T47D (cell line): ENCODE results near the gene GREM2.

Source experiments
- DNase-seq, 2 experiments: peaks; one replicate each; pipeline versions ENCODE4 v3.0.0 to v3.0.0-alpha.2; 2011 to 2012; ENCODE audit warnings: low read depth in 1 of 2, low spot score in 1 of 2
- JUND ChIP-seq: IDR thresholded peaks from 2 replicates; pipeline ENCODE4 v1.6.1; 2012; ENCODE audit warnings: low read depth
- in situ Hi-C: cut with HindIII; loops from 2 replicates; pipeline ENCODE4 v1.10.0; 2016; ENCODE audit warnings: low sequenced_read_pairs, low pct_unique_long_range_greater_than_20kb

Gene GREM2

DNA sequence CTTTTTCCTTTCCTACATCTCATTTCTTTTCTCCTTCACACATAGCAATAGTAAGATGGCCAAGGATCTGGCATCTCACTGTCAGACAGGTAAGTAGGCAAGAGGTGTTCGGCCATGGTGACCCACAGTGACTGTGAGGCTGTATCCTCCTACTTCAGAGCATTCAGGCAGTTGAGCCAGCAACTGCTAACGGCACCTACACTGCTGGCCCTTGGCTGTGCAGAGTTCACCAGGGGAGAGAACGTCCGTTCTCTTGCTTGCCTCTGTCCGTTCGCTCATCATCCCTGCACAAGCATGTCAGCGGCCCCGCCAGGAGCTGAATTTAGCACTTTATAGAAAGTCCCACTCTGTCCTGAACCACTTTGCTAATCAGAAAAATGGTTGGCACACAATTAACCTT lies 113.6 kb downstream of the GREM2 start:
- no peak for DNase-seq
- in situ Hi-C loops = no loop called here
- TF ChIP-seq JUND = no peak

DNA sequence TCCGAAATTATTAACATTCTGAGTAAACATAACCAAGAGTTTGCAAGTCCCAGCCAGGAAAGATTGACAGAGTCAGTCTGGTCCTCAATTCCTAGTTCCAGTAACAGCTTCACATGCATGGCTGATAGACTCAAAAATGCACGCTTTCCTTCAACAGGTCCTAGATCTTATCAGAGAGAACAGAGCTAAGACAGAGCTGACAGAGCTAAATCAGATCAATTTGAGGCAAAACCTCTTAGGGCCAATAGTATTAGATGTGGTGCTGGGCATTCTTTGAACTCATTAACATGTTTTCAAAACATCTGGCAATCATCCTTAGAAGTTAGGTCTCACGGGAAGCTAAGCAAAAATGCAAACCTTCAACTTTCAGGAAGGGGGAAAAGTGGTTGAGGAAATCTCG lies 114.0 kb downstream of the GREM2 start:
- no peak for DNase-seq
- TF ChIP-seq JUND = no peak
- in situ Hi-C loops = no loop called here

DNA sequence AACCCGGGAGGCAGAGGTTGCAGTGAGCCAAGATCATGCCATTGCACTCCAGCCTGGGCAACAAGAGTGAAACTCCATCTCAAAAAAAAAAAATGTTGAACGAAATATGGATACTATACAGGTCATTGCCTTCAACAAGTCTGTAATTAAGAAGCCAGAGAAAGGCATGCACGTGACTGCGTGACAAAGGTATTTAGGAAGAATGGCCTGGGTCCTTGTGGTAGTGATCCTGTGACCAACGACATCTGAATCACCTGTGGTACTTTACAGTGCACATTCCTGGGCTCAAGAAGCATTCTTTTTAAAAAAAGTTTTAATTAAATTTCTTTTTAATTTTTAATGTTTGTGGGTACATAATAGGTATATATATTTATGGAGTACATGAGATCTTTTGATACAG lies 115.0 kb downstream of the GREM2 start:
- TF ChIP-seq JUND = no peak
- in situ Hi-C loops = no loop called here
- no peak for DNase-seq

DNA sequence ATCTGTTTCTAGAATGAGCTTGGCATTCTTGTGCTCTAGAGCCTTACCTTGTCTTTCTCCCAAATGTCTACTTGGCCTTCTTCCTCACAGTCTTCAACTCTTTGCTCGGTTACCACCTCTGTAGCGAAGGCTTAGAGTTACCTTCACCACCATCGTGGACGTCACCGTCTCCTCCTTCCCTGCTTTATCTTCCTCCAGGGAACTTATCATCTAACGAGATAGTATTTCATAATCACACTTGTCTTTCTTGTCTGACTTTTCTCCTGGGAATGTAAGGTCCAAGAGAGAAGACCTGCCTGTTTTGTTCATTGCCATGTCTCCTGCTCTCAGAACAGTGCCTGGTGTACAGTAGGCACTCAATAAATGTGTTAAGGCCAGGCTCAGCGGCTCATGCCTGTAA lies 115.6 kb downstream of the GREM2 start:
- in situ Hi-C loops = no loop called here
- DNase-seq = no peak
- TF ChIP-seq JUND = no peak

DNA sequence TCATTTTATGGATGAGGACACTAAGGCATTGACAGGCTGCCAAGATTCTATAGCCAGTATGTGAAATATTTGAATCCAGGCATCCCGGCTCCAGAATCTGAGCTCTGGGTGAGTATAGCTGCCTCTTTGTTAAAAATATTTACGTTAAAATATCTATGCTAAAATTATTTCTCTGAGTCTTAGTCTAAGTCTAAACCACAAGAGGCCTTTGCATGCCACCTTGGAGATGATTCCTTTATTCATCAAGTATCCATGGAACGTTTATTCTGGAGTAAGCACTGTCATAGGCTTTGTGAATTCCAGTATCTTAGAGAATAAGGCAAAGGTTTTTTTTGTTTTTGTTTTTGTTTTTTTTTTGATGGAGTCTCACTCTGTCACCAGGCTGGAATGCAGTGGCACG lies 116.4 kb downstream of the GREM2 start:
- no peak for TF ChIP-seq JUND
- DNase-seq = no peak
- in situ Hi-C loops = no loop called here

DNA sequence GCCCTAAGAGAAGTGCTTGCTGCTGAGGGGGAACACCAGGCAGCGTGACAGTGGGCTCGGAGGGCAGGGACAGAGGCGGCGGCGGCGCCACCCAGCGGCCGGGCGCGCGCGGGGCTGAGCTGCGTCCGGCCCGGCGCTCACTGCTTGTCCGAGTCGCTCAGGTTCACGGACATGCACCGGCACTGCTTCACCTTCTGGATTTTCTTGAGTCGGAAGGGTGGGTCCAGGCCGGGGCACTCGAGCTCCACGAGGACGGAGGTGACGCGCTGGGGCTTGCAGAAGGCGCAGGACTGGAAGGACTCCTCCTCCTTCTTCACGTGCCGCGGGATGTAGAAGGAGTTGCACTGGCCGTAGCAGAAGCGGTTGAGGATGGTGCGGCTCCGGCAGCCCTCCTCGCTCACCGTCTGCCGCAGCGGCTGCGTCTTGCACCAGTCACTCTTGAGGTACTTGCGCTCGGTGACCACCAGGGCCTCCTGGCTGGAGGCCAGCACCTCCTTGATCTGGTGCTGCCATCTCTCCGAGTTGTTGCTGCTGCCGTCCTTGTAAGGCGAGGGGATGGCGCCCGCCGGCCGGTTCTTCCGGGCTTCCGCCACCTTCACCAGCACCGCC lies 119.0 kb downstream of the GREM2 start:
- in situ Hi-C loops = no loop called here
- DNase-seq = peak; percentile 65 to 85
- TF ChIP-seq JUND = no peak

DNA sequence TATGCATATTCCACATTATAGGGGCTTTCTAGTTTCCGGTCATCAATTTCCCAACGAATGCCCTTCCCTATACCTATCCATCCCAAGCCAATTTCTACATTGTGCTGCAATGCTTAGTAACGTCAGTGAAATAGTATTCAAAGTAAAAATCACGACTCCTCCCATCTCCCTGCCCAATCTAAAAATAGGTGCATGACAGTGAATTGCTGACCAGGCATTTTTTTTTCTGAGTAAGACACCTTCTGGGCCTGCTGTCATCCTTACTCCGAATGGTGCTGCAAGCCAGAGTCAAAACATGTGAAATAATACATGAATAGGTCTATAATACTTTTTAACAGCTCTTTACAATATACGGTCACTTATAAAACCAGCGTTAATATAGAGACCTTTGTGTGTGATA lies 120.2 kb downstream of the GREM2 start:
- in situ Hi-C loops = no loop called here
- TF ChIP-seq JUND = no peak
- DNase-seq = no peak

DNA sequence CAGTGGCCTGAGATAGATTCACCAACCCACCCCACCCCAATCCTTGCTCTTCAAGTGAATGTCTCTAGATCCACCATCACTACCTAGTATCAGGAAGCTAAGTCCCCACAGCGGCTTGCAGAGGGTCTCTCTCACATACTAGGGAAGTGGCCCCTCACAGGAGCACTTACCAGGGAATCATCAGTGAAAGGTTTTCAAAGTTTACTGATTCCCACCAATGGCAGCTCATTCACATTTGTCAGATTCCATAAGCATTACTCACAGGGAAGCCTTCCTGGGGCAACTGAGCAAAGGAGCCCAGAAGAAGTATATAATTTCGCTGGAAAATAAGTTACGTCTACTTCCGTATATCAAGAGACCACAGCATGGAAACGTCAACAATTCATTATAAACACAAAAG lies 120.8 kb downstream of the GREM2 start:
- TF ChIP-seq JUND = no peak
- DNase-seq = no peak
- in situ Hi-C loops = no loop called here

DNA sequence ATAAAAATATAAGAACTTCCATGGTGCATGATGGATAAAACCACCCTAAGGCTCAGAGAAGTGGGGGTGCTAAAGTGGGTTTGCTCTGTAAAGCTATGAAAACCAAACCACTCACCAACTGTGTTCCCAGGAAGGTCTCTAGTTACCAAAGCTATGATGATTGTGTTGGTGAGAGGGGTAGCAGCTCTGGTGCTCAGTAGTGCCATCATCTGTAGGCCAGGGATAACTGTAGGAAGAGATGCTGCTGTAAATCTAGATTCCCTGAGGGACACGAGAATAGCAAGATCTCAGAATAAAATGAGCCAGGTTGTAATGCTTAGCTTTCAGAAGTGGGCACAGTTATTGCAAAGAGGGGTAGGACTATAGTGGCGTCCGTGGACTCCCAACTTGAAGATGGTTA lies 124.5 kb downstream of the GREM2 start:
- TF ChIP-seq JUND = no peak
- no peak for DNase-seq
- in situ Hi-C loops = no loop called here

DNA sequence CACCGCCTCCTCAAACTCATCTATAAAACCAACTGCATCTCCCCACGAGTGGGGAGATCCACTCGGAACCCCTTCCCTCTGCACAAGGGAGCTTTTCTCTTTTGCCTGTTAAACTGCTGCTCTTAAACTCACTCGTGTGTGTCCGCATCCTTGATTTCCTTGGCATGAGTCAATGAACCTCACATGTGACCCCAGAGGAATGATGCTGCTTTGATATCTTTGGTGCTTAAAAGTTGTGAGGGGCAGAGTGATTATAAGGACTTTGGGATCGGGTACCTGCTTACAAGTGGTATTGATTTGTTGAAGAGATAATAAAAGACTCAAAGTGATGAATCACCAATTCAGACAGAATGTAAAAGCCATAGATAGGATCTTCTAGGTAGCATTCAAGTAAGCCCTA lies 125.3 kb downstream of the GREM2 start:
- DNase-seq = no peak
- in situ Hi-C loops = no loop called here
- no peak for TF ChIP-seq JUND

DNA sequence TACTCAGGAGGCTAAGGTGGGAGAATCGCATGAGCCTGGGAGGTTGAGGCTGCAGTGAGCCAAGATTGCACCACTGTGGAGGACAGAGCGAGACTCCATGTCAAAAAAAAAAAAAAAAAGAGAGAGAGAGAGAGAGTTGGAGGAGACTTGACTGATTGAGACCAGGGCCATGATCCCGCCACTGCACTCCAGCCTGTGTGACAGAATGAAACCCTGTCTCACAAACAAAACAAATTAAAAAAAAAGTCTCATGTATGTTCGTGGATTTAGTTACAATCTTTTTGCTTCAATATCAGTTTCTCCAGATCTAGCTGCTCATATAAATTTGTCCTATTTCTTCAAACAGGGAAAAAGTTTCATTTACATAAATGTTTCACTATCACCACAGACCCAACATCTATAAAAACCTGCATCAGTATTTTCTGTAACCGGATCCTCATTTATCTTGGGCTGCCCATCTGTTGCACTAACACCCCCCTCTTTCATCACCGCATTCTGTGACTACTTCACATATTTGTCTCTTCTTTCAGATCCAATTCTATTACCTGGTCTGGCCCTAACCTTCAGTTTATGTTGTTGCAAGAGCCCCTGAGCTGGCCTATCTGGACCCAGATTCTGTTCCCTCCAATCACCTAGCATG lies 127.0 kb downstream of the GREM2 start:
- TF ChIP-seq JUND = no peak
- no peak for DNase-seq
- in situ Hi-C loops = no loop called here

DNA sequence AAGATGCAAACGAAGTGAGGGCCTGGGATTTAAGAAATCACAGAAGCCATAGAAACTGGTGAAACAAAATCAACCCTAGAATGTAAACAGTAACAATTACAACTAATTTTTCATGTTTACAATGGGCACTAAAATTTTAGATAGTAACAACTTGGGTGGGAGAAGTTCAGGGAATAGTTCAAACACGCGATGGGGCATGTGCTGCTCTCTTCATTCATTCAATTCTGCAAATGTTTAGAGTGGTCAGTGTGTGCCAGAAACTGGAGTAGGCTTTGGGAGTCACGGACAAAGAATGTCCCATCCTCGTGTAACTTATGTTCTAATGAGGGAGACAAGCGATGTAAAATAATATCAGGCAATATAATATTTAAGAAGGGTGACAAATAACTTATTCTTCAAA lies 133.4 kb downstream of the GREM2 start:
- in situ Hi-C loops = no loop called here
- no peak for TF ChIP-seq JUND
- DNase-seq = no peak

DNA sequence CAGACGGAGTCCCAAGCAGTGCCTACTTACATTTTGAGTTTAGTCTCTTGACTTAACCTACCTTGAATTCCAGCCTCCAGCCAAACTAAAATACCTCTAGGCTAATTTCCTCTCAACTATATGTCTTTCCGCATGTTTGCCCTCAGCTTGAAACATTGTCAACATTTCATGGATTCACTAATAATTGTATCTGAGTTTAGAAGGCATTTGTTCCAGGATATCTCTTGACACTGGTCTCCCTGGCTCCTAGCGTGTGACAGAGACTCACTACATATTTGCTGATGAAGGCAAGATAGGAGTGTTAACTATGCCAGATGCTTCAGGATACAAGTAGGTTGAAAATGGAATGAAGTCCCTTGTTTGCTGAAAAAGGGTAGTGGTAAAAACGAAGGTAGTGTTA lies 136.1 kb downstream of the GREM2 start:
- TF ChIP-seq JUND = peak; percentile 62
- DNase-seq = peak in 1 of 2 experiments; percentile 87
- in situ Hi-C loops = no loop called here

DNA sequence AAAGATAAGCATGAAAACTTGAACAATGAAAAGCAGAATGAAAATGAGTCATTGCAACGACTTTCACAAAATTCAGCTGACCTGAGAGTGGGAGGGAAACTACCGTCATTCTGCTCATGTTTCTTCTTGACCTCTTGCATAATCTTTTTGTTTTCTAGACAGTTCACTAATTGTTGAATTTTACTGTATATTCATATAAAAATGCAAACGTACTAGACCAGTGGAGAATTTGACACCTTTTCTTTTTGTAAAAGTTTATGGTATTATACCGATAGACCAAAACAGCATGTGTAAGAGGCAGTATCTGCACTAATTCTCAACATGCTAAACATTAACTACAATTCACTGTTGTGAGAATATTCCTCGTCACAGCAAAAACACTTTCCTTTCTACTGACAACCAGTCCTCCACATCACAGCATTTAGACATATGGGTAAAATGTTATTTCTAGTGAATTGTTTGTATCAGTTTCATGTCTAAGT lies 137.8 kb downstream of the GREM2 start:
- DNase-seq = no peak
- TF ChIP-seq JUND = no peak
- in situ Hi-C loops = no loop called here
